DOHH2 (cell line): Measurements from ENCODE around the gene GAS6.

Experiments used
- H3F3A ChIP-seq: fragments of 200-600 bp; sonication (generic), shearing (Covaris generic); 2 replicates; pipeline ENCODE4 v1.6.0; 2016; ENCODE audit warnings: antibody characterized with exemption, mild to moderate bottlenecking; ENCODE audit not compliant: control insufficient read depth, insufficient read depth
- H3K27ac ChIP-seq: fragments of 200-600 bp; sonication (generic); 2 replicates; pipeline ENCODE4 v1.5.1; 2014; ENCODE audit warnings: low read depth, mild to moderate bottlenecking, low read length, moderate library complexity
- H3K27me3 ChIP-seq: fragments of 200-600 bp; sonication (generic); 2 replicates; pipeline ENCODE4 v1.6.1; 2014; ENCODE audit warnings: mild to moderate bottlenecking, low read length, mixed read lengths; ENCODE audit not compliant: control insufficient read depth
- H3K36me3 ChIP-seq: fragments of 200-600 bp; sonication (generic); 2 replicates; pipeline ENCODE4 v1.6.1; 2014; ENCODE audit warnings: mild to moderate bottlenecking, low read length, moderate library complexity, mixed read lengths; ENCODE audit not compliant: control insufficient read depth
- H3K4me1 ChIP-seq: fragments of 200-600 bp; sonication (generic); 2 replicates; pipeline ENCODE4 v1.6.1; 2014; ENCODE audit warnings: mild to moderate bottlenecking, low read length, mixed read lengths; ENCODE audit not compliant: control insufficient read depth
- H3K4me2 ChIP-seq: fragments of 200-600 bp; sonication (generic); 2 replicates; pipeline ENCODE4 v1.6.0; 2014; ENCODE audit warnings: mild to moderate bottlenecking, low read length, moderate library complexity
- H3K4me3 ChIP-seq: fragments of 200-600 bp; sonication (generic); 2 replicates; pipeline ENCODE4 v1.5.1; 2014; ENCODE audit warnings: mild to moderate bottlenecking, low read length, mixed read lengths
- H3K79me2 ChIP-seq: fragments of 200-600 bp; sonication (generic); 2 replicates; pipeline ENCODE4 v1.6.1; 2014; ENCODE audit warnings: mild to moderate bottlenecking, low read length, mixed read lengths; ENCODE audit not compliant: control insufficient read depth
- H3K9me2 ChIP-seq: fragments of 200-600 bp; sonication (generic); replicated peaks from 2 replicates; pipeline ENCODE4 v1.6.1; 2014; ENCODE audit warnings: mild to moderate bottlenecking, low read length, mixed read lengths; ENCODE audit not compliant: control insufficient read depth
- H3K9me3 ChIP-seq: fragments of 200-600 bp; sonication (generic); 2 replicates; pipeline ENCODE4 v1.6.1; 2014; ENCODE audit warnings: antibody characterized with exemption, low read length, mixed read lengths; ENCODE audit not compliant: control insufficient read depth, insufficient read depth
- H4K20me1 ChIP-seq: fragments of 200-600 bp; sonication (generic); 2 replicates; pipeline ENCODE4 v1.6.0; 2014; ENCODE audit warnings: low read depth, mild to moderate bottlenecking, antibody characterized with exemption, low read length, moderate library complexity; ENCODE audit not compliant: control insufficient read depth, insufficient read depth
- CTCF ChIP-seq: fragments of 200-600 bp; sonication (generic); IDR thresholded peaks from one replicate; pipeline ENCODE4 v1.5.1; 2014; ENCODE audit warnings: antibody characterized with exemption, mild to moderate bottlenecking, low read depth, low read length; ENCODE audit not compliant: poor library complexity, severe bottlenecking
- EZH2phosphoT487 ChIP-seq: fragments of 200-600 bp; sonication (generic); IDR thresholded peaks from 2 replicates; pipeline ENCODE4 v1.6.1; 2017; ENCODE audit warnings: borderline replicate concordance, mild to moderate bottlenecking, antibody characterized with exemption, low read length, moderate library complexity, mixed read lengths

GAS6 gene

DNA sequence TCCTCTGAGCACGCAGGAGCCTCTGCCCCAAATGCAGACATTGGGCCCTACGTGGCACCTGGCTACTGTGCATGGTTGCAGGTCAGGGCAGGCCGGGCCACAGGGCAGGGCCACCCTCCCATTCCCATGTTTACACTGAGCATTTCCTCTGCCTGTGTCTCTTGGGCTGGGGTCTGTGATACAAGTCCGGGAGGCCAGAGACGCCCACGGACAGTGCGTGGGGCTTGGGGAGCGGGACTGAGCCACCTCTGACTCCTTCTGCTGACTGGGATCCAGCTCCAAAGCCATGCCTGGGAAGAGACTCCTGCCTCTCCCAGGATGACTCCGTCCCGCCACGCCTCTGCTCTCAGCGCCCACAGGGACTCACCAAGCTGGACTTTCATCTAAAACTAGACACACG is 18.8 kb downstream of the GAS6 start:
- Histone ChIP-seq H3K27me3 (no peaks in the 10 kb centered on the region), H3K79me2 (no peaks in the 10 kb centered on the region), H3K27ac (no peak overlapping the region), H4K20me1 (no peaks in the 10 kb centered on the region), H3K4me2 (no peak overlapping the region), H3K9me3 (no peaks in the 10 kb centered on the region), H3K9me2 (no peaks in the 10 kb centered on the region), H3F3A (no peaks in the 10 kb centered on the region), H3K36me3 (no peaks in the 10 kb centered on the region), H3K4me1 (no peaks in the 10 kb centered on the region), H3K4me3 (no peak overlapping the region)
- no peak for TF ChIP-seq CTCF
- no peak for TF ChIP-seq EZH2phosphoT487

GRCh38 chr13:113843864-113844556 is 19.9 kb downstream of the GAS6 start:
- Histone ChIP-seq H3K4me2 (no peak overlapping the region), H3K9me2 (no peaks in the 10 kb centered on the region), H3K79me2 (no peaks in the 10 kb centered on the region), H3K36me3 (no peaks in the 10 kb centered on the region), H3K9me3 (no peaks in the 10 kb centered on the region), H3K27ac (no peak overlapping the region), H3K4me1 (no peaks in the 10 kb centered on the region), H3F3A (no peaks in the 10 kb centered on the region), H4K20me1 (no peaks in the 10 kb centered on the region), H3K4me3 (no peak overlapping the region), H3K27me3 (no peaks in the 10 kb centered on the region)
- TF ChIP-seq EZH2phosphoT487 (no peak), CTCF (no peak)

DNA sequence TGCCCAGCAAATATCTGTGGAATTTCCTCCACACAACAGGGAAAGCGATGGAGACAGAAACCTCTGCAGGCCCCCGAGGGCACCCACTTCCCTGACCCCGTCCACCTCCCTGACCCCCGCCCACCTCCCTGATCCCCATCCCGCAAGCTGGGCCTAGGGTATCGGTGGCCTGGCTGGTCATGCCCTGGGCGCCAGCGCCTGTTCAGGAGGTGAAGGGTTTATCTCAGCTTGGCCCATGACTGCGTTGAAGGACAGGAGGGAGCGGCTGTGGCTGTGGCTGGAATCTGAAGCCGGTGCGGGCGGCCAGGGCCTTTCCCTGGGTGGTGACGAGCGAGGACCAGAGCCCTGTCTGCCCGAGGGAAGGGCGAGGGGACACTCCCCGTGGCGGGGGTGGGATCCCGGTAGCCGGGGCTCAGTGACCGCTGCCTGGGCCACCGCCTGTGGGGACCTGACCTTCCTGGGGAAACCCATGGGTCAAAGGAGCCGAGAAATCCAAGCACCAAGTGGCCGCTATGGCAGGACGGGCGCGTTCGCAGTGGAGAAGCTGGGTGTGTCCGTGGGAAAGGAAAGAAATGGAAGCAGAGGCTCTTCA is 20.7 kb downstream of the GAS6 start:
- H3K4me3 ChIP-seq, result no peak overlapping the region
- no peaks in the 10 kb centered on the region for H4K20me1 ChIP-seq
- H3K27ac ChIP-seq, result no peak overlapping the region
- no peaks in the 10 kb centered on the region for H3K36me3 ChIP-seq
- no peaks in the 10 kb centered on the region for H3F3A ChIP-seq
- H3K9me2 ChIP-seq, result no peaks in the 10 kb centered on the region
- H3K79me2 ChIP-seq, result no peaks in the 10 kb centered on the region
- H3K9me3 ChIP-seq, result no peaks in the 10 kb centered on the region
- TF ChIP-seq EZH2phosphoT487, result no peak
- no peak for TF ChIP-seq CTCF
- no peaks in the 10 kb centered on the region for H3K4me1 ChIP-seq
- H3K4me2 ChIP-seq, result no peak overlapping the region
- H3K27me3 ChIP-seq, result no peaks in the 10 kb centered on the region
